ENCODE results near the gene VAX1.

- TF ChIP-seq CTCF (IDR thresholded peaks at IDR 0.05; ENCODE audit: low read length), result no peak
- TF ChIP-seq EZH2 (IDR thresholded peaks at IDR 0.05; ENCODE audit: borderline replicate concordance, low read length), result no peak
Measured at GRCh38 chr10:117130862-117131375, 7.2 kb downstream of the VAX1 start.
